Esophagus muscularis mucosa (tissue), 4 donors: Measurements from ENCODE around the gene MARCHF2. TPM values are rescaled to one million over a fixed set of nuclear protein-coding genes. Genes with fewer than 3 reads are reported as not detected.

Experiments used
- DNase-seq: peaks from one replicate; pipeline ENCODE4 v3.0.0-alpha.2; 2017; ENCODE audit errors: extremely low spot score
- H3K27ac ChIP-seq, 4 donors: fragments of 200-600 bp; sonication (generic); replicated peaks in 1 of 4; 1 replicate in 3 of 4; 2 replicates in 1 of 4; pipeline ENCODE4 v1.5.1; 2016 to 2019; ENCODE audit warnings: mild to moderate bottlenecking in 1 of 4
- H3K27me3 ChIP-seq, 4 donors: fragments of 200-600 bp; sonication (generic); one replicate each; pipeline versions ENCODE4 v1.5.1 to v1.6.0; 2016 to 2019
- H3K36me3 ChIP-seq, 4 donors: fragments of 200-600 bp; sonication (generic); one replicate each; pipeline ENCODE4 v1.5.1; 2016 to 2019
- H3K4me1 ChIP-seq, 4 donors: fragments of 200-600 bp; sonication (generic); one replicate each; pipeline ENCODE4 v1.5.1; 2016 to 2019
- H3K4me3 ChIP-seq, 4 donors: fragments of 200-600 bp; sonication (generic); 1 replicate in 2 of 4; 2 replicates in 2 of 4; pipeline ENCODE4 v1.5.1; 2016 to 2019; ENCODE audit warnings: mild to moderate bottlenecking in 4 of 4, moderate library complexity in 1 of 4
- H3K9me3 ChIP-seq, 4 donors: fragments of 200-600 bp; sonication (generic); 1 replicate in 3 of 4; 2 replicates in 1 of 4; pipeline ENCODE4 v1.5.1; 2016 to 2019
- CTCF ChIP-seq, 3 experiments: fragments of 200-600 bp in 2 of 3; fragments of 450-650 bp in 1 of 3; sonication (generic) in 2 of 3; IDR thresholded peaks; one replicate each; pipeline ENCODE4 v1.5.1; 2017 to 2019; ENCODE audit warnings: antibody characterized with exemption in 3 of 3, mild to moderate bottlenecking in 2 of 3, moderate library complexity in 1 of 3
- EP300 ChIP-seq: sonication (generic); formaldehyde crosslinking; IDR thresholded peaks from one replicate; pipeline ENCODE4 v1.6.1; 2017; ENCODE audit warnings: antibody characterized with exemption
- POLR2A ChIP-seq: fragments of 450-650 bp; IDR thresholded peaks from one replicate; pipeline ENCODE4 v1.6.1; 2017; ENCODE audit warnings: antibody characterized with exemption, moderate library complexity, mild to moderate bottlenecking, low read depth
- POLR2AphosphoS5 ChIP-seq, 2 donors: sonication (generic); formaldehyde crosslinking; IDR thresholded peaks; one replicate each; pipeline ENCODE4 v1.6.1; 2017; ENCODE audit warnings: antibody characterized with exemption in 2 of 2
- WGBS: methylation state at CpG from one replicate; pipeline ENCODE4 v1.1.5; 2018; 5-methylcytosine and 5-hydroxymethylcytosine counted together
- intact Hi-C: fragments of 100-400 bp; cut with DNase I; formaldehyde crosslinking; loops from one replicate; pipeline ENCODE4 v1.15.1; 2023
- total RNA-seq, 4 donors: library from RNA; depleted of rRNA; stranded (reverse); fragments of >200 nt; gene quantifications; one replicate each; pipeline versions ENCODE4 v1.1.0 to v1.2.1, GENCODE V29; 2016

Gene MARCHF2
- total RNA-seq, 4 donors from 2014 or later, result 227 to 286 (median 247) TPM

DNA sequence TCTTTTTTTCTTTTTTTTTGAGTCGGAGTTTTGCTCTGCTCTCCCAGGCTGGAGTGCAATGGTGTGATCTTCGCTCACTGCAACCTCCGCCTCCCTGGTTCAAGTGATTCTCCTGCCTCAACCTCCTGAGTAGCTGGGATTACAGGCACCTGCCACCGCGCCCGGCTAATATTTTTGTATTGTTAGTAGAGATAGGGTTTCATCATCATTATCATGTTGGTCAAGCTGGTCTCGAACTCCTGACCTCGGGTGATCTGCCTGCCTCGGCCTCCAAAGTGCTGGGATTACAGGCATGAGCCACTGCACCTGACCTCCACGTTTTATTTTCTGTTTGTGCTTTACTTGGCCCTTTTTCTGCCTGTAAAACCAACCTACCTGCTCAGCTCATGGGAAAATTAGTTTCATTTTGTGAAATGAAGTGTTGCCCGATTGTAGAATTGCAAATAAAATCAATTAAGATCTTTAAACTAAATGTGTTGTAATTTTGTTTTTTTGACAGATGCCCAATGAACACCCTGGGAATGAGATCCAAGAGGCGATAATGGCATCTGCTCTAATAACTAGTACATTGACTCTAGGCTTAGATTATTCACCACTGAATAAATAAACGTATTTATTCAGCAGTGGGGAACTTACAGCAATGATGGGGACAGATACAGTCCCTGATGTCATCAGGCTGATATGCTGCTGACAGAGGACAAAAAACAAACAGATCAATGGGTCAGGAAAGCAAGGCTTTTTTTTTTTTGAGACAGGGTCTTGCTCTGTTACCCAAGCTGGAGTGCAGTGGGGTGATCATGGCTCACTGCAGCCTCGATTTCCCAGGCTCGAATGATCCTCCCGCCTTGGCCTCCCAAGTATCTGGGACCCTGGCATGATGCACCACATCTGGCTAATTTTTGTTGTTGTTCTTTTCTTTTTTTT lies 25.2 kb upstream of the MARCHF2 start:
- intact Hi-C loops, result no loop called here

DNA sequence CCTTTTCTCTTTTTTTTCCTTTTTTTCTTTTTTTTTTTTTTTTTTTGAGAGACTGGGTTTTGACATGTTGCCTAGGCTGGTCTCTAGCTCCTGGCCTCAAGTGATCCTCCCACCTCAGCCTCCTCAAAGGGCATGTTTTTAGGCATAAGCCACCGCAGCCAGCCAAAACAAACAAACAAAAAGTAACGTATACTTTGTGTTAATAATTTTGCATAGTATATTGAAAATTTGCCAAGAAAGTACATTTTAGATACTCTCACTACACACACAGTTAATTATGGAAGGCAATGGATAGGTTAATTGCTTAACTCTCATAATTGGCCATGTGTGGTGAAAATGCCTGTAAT lies 24.5 kb upstream of the MARCHF2 start:
- peak overlapping the region in 3 of 4 donors; percentile 100 for H3K27ac ChIP-seq
- no peaks in the 10 kb centered on the region for H3K9me3 ChIP-seq
- H3K4me1 ChIP-seq, result peaks cover 34 to 42% (median 39%) of the 10 kb centered on the region in 4 donors
- DNase-seq, result no peak
- peaks cover 0 to 10% (median 3%) of the 10 kb centered on the region in 4 donors for H3K36me3 ChIP-seq
- intact Hi-C loops, result no loop called here
- H3K4me3 ChIP-seq, result no peak overlapping the region
- no peak for TF ChIP-seq POLR2AphosphoS5 (IDR thresholded peaks at IDR 0.05)
- no peak for TF ChIP-seq CTCF (IDR thresholded peaks at IDR 0.05)
- H3K27me3 ChIP-seq, result no peaks in the 10 kb centered on the region
- WGBS, result 57% methylated on average over 2 of the region's 2 CpGs

More for the DNA sequence above, 25.2 kb upstream of the MARCHF2 start:
- H3K36me3 ChIP-seq, result peaks cover 0 to 10% (median 3%) of the 10 kb centered on the region in 4 donors
- H3K4me3 ChIP-seq, result no peak overlapping the region
- H3K27ac ChIP-seq, result peak overlapping the region in 2 of 4 donors; percentile 30 to 100
- no peak for TF ChIP-seq POLR2AphosphoS5 (IDR thresholded peaks at IDR 0.05)
- TF ChIP-seq POLR2A, result no peak
- TF ChIP-seq EP300, result no peak
- TF ChIP-seq CTCF (IDR thresholded peaks at IDR 0.05), result no peak
- no peaks in the 10 kb centered on the region for H3K9me3 ChIP-seq
- H3K4me1 ChIP-seq, result peaks cover 28 to 36% (median 33%) of the 10 kb centered on the region in 4 donors
- DNase-seq, result no peak
- WGBS, result 90% methylated on average over 16 of the region's 16 CpGs
- H3K27me3 ChIP-seq, result no peaks in the 10 kb centered on the region

GRCh38 chr19:8389891-8390616 lies 23.1 kb upstream of the MARCHF2 start, which contains the start of gene RAB11B:
RAB11B (plus strand) TSS chr19:8390360; CDS start chr19:8390417, 57 bp downstream.
- 1% methylated on average over 25 of the region's 70 CpGs for WGBS
- peak within 1 kb of the TSS; percentile 100 for H3K27ac ChIP-seq
- no peaks in the 10 kb centered on the region for H3K27me3 ChIP-seq
- H3K4me3 ChIP-seq, result peak within 1 kb of the TSS; percentile 88 to 99 (median 94)
- H3K36me3 ChIP-seq, result peaks cover 0 to 10% (median 3%) of the 10 kb centered on the region in 4 donors
- TF ChIP-seq EP300 (no peak), POLR2A (peak; percentile 72), CTCF (IDR thresholded peaks at IDR 0.05) (no peak), POLR2AphosphoS5 (IDR thresholded peaks at IDR 0.05) (peak; percentile 81 to 87)
- peak; percentile 100 for DNase-seq
- no peaks in the 10 kb centered on the region for H3K9me3 ChIP-seq
- peaks cover 45 to 57% (median 54%) of the 10 kb centered on the region in 4 donors for H3K4me1 ChIP-seq
- intact Hi-C loops, result no loop called here

DNA sequence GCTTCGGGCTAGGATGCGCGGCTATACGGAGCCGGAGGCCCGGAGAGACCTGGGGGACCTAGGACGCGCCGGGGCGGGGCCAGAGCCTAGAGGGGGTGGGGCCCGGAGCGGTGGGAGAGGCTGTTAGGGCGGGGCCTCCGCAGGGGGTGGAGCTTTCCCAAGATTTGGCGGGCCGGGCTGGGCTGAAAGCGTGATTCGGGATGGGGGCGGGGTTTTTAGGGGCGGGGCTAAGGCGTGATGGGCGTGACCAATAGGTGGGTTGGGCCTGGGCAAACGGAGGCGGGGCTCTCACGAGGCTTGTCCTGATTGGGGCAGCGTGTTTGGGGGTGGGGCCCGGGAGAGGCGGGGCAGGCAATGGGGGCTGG lies 22.5 kb upstream of the MARCHF2 start:
- H3K4me1 ChIP-seq, result peaks cover 49 to 62% (median 59%) of the 10 kb centered on the region in 4 donors
- no peaks in the 10 kb centered on the region for H3K27me3 ChIP-seq
- peak overlapping the region; percentile 100 for H3K27ac ChIP-seq
- peak in 1 of 2 donors; percentile 57 for TF ChIP-seq POLR2AphosphoS5 (IDR thresholded peaks at IDR 0.05)
- no peak for TF ChIP-seq POLR2A
- no peak for TF ChIP-seq CTCF (IDR thresholded peaks at IDR 0.05)
- TF ChIP-seq EP300, result no peak
- peaks cover 0 to 13% (median 3%) of the 10 kb centered on the region in 4 donors for H3K36me3 ChIP-seq
- peak; percentile 99 for DNase-seq
- H3K9me3 ChIP-seq, result no peaks in the 10 kb centered on the region
- intact Hi-C loops, result no loop called here
- H3K4me3 ChIP-seq, result peak overlapping the region; percentile 88 to 99 (median 94)
- WGBS, result 5% methylated on average over 8 of the region's 28 CpGs
